Measurements from ENCODE around the gene ZCCHC24. TPM values are rescaled to one million over a fixed set of nuclear protein-coding genes. Genes with fewer than 3 reads are reported as not detected.

Gene ZCCHC24
- total RNA-seq, 1 donor from 2014 or later, result 4.0 TPM

GRCh38 chr10:79367426-79368189 is 77.8 kb downstream of the ZCCHC24 start:
- no peak for DNase-seq (ENCODE audit: low read depth in 2 of 2)

- DNase-seq (ENCODE audit: low read depth in 2 of 2), result no peak
Measured at GRCh38 chr10:79361726-79362397, 83.6 kb downstream of the ZCCHC24 start.

- DNase-seq (ENCODE audit: low read depth in 2 of 2), result no peak
Measured at GRCh38 chr10:79360499-79361342, 84.7 kb downstream of the ZCCHC24 start.

- DNase-seq (ENCODE audit: low read depth in 2 of 2), result no peak
Measured at GRCh38 chr10:79359816-79360498, 85.5 kb downstream of the ZCCHC24 start.

GRCh38 chr10:79358811-79359210 is 86.6 kb downstream of the ZCCHC24 start:
- DNase-seq (ENCODE audit: low read depth in 2 of 2), result no peak

GRCh38 chr10:79357180-79357579 is 88.2 kb downstream of the ZCCHC24 start:
- no peak for DNase-seq (ENCODE audit: low read depth in 2 of 2)

- DNase-seq (ENCODE audit: low read depth in 2 of 2), result no peak
Measured at GRCh38 chr10:79356104-79356503, 89.3 kb downstream of the ZCCHC24 start.

- no peak for DNase-seq (ENCODE audit: low read depth in 2 of 2)
Measured at GRCh38 chr10:79355420-79356017, 89.9 kb downstream of the ZCCHC24 start.

GRCh38 chr10:79354615-79355014 is 90.8 kb downstream of the ZCCHC24 start:
- DNase-seq (ENCODE audit: low read depth in 2 of 2), result no peak

GRCh38 chr10:79354141-79354540 is 91.3 kb downstream of the ZCCHC24 start:
- no peak for DNase-seq (ENCODE audit: low read depth in 2 of 2)

GRCh38 chr10:79353726-79354125 is 91.7 kb downstream of the ZCCHC24 start:
- no peak for DNase-seq (ENCODE audit: low read depth in 2 of 2)

- DNase-seq (ENCODE audit: low read depth in 2 of 2), result no peak
Measured at GRCh38 chr10:79353000-79353406, 92.4 kb downstream of the ZCCHC24 start.

GRCh38 chr10:79352035-79352877 is 93.2 kb downstream of the ZCCHC24 start:
- no peak for DNase-seq (ENCODE audit: low read depth in 2 of 2)

- DNase-seq (ENCODE audit: low read depth in 2 of 2), result no peak
Measured at GRCh38 chr10:79351332-79351731, 94.1 kb downstream of the ZCCHC24 start.

- no peak for DNase-seq (ENCODE audit: low read depth in 2 of 2)
Measured at GRCh38 chr10:79350407-79351154, 94.8 kb downstream of the ZCCHC24 start.

- DNase-seq (ENCODE audit: low read depth in 2 of 2), result no peak
Measured at GRCh38 chr10:79349766-79350406, 95.5 kb downstream of the ZCCHC24 start.

GRCh38 chr10:79349072-79349491 is 96.3 kb downstream of the ZCCHC24 start:
- DNase-seq (ENCODE audit: low read depth in 2 of 2), result no peak

GRCh38 chr10:79348640-79348988 is 96.8 kb downstream of the ZCCHC24 start:
- no peak for DNase-seq (ENCODE audit: low read depth in 2 of 2)

Measured in lung microvascular endothelial cell (primary cell).